ENCODE data around the gene PTHLH. TPM values are rescaled to one million over a fixed set of nuclear protein-coding genes. Genes with fewer than 3 reads are reported as not detected.
A peak's percentile ranks its signal among the peaks of the same experiment; 100 is the strongest.

Gene PTHLH
- total and polyA plus RNA-seq, 4 donors, result 0.22 to 3.0 (median 0.37) TPM

DNA sequence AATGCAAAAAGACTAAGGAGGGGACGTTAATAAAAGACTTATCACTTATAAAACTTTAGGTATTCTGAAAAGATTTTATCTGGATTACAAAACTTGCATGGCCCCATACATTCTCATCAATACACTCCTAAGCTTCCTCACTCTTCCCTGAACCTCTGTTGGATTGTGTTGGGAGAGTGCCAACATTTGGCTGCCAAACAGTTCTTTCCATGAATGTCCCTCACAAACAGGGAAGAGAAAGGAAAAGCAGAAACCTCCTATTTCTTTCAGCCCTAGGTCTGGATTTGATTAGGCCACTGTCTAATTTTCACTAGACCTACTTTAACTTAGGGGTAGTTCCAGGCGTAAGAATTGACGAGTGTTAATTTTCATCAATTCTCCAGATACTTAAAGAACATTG, 11.7 kb downstream of the PTHLH start:
- ATAC-seq (ENCODE audit: insufficient read depth, low FRiP score), result no peak
- no peak overlapping the region for H3K4me3 ChIP-seq
- peak; percentile 45 to 79 (median 59) for DNase-seq
- H3K27ac ChIP-seq (ENCODE audit: low read depth in 1 of 2, low read length in 1 of 2), result no peak overlapping the region
- H3K4me1 ChIP-seq (ENCODE audit: control insufficient read depth in 5 of 5, insufficient read depth in 5 of 5, low read length in 5 of 5), result no peaks in the 10 kb centered on the region
- TF ChIP-seq, protein P1, sequence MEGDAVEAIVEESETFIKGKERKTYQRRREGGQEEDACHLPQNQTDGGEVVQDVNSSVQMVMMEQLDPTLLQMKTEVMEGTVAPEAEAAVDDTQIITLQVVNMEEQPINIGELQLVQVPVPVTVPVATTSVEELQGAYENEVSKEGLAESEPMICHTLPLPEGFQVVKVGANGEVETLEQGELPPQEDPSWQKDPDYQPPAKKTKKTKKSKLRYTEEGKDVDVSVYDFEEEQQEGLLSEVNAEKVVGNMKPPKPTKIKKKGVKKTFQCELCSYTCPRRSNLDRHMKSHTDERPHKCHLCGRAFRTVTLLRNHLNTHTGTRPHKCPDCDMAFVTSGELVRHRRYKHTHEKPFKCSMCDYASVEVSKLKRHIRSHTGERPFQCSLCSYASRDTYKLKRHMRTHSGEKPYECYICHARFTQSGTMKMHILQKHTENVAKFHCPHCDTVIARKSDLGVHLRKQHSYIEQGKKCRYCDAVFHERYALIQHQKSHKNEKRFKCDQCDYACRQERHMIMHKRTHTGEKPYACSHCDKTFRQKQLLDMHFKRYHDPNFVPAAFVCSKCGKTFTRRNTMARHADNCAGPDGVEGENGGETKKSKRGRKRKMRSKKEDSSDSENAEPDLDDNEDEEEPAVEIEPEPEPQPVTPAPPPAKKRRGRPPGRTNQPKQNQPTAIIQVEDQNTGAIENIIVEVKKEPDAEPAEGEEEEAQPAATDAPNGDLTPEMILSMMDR (IDR thresholded peaks at IDR 0.05; ENCODE audit: control extremely low read depth, extremely low read depth), result no peak
- H3K9me3 ChIP-seq (ENCODE audit: control insufficient read depth in 4 of 4, insufficient read depth in 3 of 4, low read length in 3 of 4), result peaks cover 0 to 1% (median 0%) of the 10 kb centered on the region in 4 donors
- H3K27me3 ChIP-seq (ENCODE audit: control insufficient read depth in 3 of 3, insufficient read depth in 3 of 3, low read length in 2 of 3), result peaks cover 0 to 23% (median 3%) of the 10 kb centered on the region in 3 donors
- no peaks in the 10 kb centered on the region for H3K36me3 ChIP-seq (ENCODE audit: control insufficient read depth in 4 of 4, insufficient read depth in 4 of 4, low read length in 4 of 4)
- H3K9ac ChIP-seq (ENCODE audit: insufficient read depth in 1 of 2, low read length in 2 of 2), result no peak overlapping the region
- 90 to 92% methylated on average over 3 of the region's 3 CpGs for WGBS, 2 donors

DNA sequence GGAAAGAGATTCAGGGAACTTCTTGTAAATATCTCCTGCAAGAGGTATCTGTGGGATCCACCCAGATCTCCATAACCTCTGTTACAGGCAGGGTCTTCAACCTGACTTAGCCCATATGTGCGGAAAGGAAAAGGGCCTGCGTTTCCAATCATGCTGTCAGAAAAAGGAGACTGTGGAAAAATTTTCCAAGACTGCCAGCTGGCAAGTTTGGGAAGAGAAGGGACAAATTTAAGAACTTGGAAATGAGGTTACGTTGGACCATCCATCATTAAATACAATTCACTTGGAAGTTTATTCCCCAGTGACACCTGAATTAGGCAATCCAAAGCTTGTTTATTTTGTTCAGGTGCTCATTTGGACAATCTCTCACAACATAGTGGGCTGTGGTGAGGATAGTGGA, 13.9 kb downstream of the PTHLH start:
- DNase-seq (no peak), ATAC-seq (ENCODE audit: insufficient read depth, low FRiP score) (no peak)
- TF ChIP-seq, protein P1 (IDR thresholded peaks at IDR 0.05; ENCODE audit: control extremely low read depth, extremely low read depth), result no peak

DNA sequence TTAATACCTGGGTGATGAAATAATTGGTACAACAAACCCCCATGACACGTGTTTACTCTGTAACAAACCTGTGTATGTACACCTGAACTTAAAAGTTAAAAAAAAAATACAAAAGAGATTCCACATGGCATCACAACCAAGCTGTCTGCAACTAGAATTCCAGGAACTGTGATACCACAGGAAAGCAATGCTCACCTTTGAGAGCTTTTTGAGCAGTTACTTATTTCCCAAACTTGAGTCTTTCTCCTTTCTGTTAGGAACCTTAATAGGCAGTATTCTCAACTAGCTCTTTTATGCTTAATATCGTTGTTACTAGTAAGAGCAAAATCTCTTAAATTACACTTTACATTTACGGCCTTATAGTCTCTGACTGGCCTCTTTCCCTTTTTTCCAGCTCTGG, 15.2 kb downstream of the PTHLH start:
- 78 to 79% methylated on average over 3 of the region's 3 CpGs for WGBS, 2 donors
- H3K4me1 ChIP-seq (ENCODE audit: control insufficient read depth in 5 of 5, insufficient read depth in 5 of 5, low read length in 5 of 5), result peaks cover 0 to 1% (median 0%) of the 10 kb centered on the region in 5 donors
- no peaks in the 10 kb centered on the region for H3K9me3 ChIP-seq (ENCODE audit: control insufficient read depth in 4 of 4, insufficient read depth in 3 of 4, low read length in 3 of 4)
- DNase-seq, result no peak
- no peak overlapping the region for H3K9ac ChIP-seq (ENCODE audit: insufficient read depth in 1 of 2, low read length in 2 of 2)
- no peak overlapping the region for H3K4me3 ChIP-seq
- ATAC-seq (ENCODE audit: insufficient read depth, low FRiP score), result no peak
- TF ChIP-seq, protein P1 (IDR thresholded peaks at IDR 0.05; ENCODE audit: control extremely low read depth, extremely low read depth), result no peak
- no peaks in the 10 kb centered on the region for H3K36me3 ChIP-seq (ENCODE audit: control insufficient read depth in 4 of 4, insufficient read depth in 4 of 4, low read length in 4 of 4)
- no peak overlapping the region for H3K27ac ChIP-seq (ENCODE audit: low read depth in 1 of 2, low read length in 1 of 2)
- peaks cover 0 to 3% (median 0%) of the 10 kb centered on the region in 3 donors for H3K27me3 ChIP-seq (ENCODE audit: control insufficient read depth in 3 of 3, insufficient read depth in 3 of 3, low read length in 2 of 3)

More for the DNA sequence above, 13.9 kb downstream of the PTHLH start:
- Histone ChIP-seq H3K36me3 (ENCODE audit: control insufficient read depth in 4 of 4, insufficient read depth in 4 of 4, low read length in 4 of 4) (no peaks in the 10 kb centered on the region), H3K4me1 (ENCODE audit: control insufficient read depth in 5 of 5, insufficient read depth in 5 of 5, low read length in 5 of 5) (no peaks in the 10 kb centered on the region), H3K27ac (ENCODE audit: low read depth in 1 of 2, low read length in 1 of 2) (no peak overlapping the region), H3K9ac (ENCODE audit: insufficient read depth in 1 of 2, low read length in 2 of 2) (no peak overlapping the region), H3K9me3 (ENCODE audit: control insufficient read depth in 4 of 4, insufficient read depth in 3 of 4, low read length in 3 of 4) (peaks cover 0 to 1% (median 0%) of the 10 kb centered on the region in 4 donors), H3K4me3 (no peak overlapping the region), H3K27me3 (ENCODE audit: control insufficient read depth in 3 of 3, insufficient read depth in 3 of 3, low read length in 2 of 3) (peaks cover 0 to 13% (median 2%) of the 10 kb centered on the region in 3 donors)
- 88 to 92% methylated on average over 3 of the region's 3 CpGs for WGBS, 2 donors

DNA sequence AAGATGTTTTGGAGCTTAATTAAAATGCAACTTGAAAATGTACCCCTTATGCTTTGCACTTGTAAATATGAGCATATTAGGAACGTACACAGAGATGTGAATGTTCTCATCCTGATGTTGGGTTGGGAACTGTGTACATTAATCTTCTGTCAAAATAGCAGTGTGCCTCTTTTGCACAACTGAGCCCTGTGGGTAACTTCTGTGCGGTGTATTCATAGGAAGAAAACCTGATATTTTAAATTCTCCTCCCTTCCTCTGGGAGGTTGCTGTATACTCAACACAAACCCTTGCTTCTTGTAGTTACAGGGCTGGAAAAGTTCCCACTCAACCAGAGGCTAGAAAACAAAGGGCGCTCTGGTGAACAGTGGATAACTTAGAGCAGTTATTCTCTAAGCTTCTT, 18.7 kb downstream of the PTHLH start:
- no peak for ATAC-seq (ENCODE audit: insufficient read depth, low FRiP score)
- H3K4me1 ChIP-seq (ENCODE audit: control insufficient read depth in 5 of 5, insufficient read depth in 5 of 5, low read length in 5 of 5), result peaks cover 0 to 1% (median 0%) of the 10 kb centered on the region in 5 donors
- no peak for DNase-seq
- no peak overlapping the region for H3K9ac ChIP-seq (ENCODE audit: insufficient read depth in 1 of 2, low read length in 2 of 2)
- 84 to 88% methylated on average over 3 of the region's 3 CpGs for WGBS, 2 donors
- H3K9me3 ChIP-seq (ENCODE audit: control insufficient read depth in 4 of 4, insufficient read depth in 3 of 4, low read length in 3 of 4), result no peaks in the 10 kb centered on the region
- no peak overlapping the region for H3K27ac ChIP-seq (ENCODE audit: low read depth in 1 of 2, low read length in 1 of 2)
- TF ChIP-seq, protein P1 (IDR thresholded peaks at IDR 0.05; ENCODE audit: control extremely low read depth, extremely low read depth), result no peak
- peaks cover 0 to 2% (median 0%) of the 10 kb centered on the region in 3 donors for H3K27me3 ChIP-seq (ENCODE audit: control insufficient read depth in 3 of 3, insufficient read depth in 3 of 3, low read length in 2 of 3)
- no peaks in the 10 kb centered on the region for H3K36me3 ChIP-seq (ENCODE audit: control insufficient read depth in 4 of 4, insufficient read depth in 4 of 4, low read length in 4 of 4)
- no peak overlapping the region for H3K4me3 ChIP-seq
